Esophagus squamous epithelium (tissue), 5 donors: ENCODE measurements around the gene TMCC3. TPM values are rescaled to one million over a fixed set of nuclear protein-coding genes. Genes with fewer than 3 reads are reported as not detected.
A peak's percentile ranks its signal among the peaks of the same experiment; 100 is the strongest.

Experiments used
- DNase-seq: peaks from one replicate; lab custom pipeline; 2025; lab: John Stamatoyannopoulos, UW
- H3K27ac ChIP-seq, 4 donors: fragments of 200-600 bp; sonication (generic); one replicate each; pipeline ENCODE4 v1.5.1; 2016 to 2019; ENCODE audit warnings: mild to moderate bottlenecking in 1 of 4
- H3K27me3 ChIP-seq, 4 donors: fragments of 200-600 bp; sonication (generic); 1 replicate in 3 of 4; 2 replicates in 1 of 4; pipeline versions ENCODE4 v1.5.1 to v1.6.0; 2017 to 2021; ENCODE audit warnings: antibody characterized with exemption in 1 of 4
- H3K36me3 ChIP-seq, 3 donors: fragments of 200-600 bp; sonication (generic); one replicate each; pipeline ENCODE4 v1.5.1; 2016 to 2019
- H3K4me1 ChIP-seq, 3 donors: fragments of 200-600 bp; sonication (generic); one replicate each; pipeline ENCODE4 v1.5.1; 2017 to 2019
- H3K4me3 ChIP-seq, 4 donors: fragments of 200-600 bp; sonication (generic); 1 replicate in 3 of 4; 2 replicates in 1 of 4; pipeline ENCODE4 v1.5.1; 2016 to 2019; ENCODE audit warnings: mild to moderate bottlenecking in 2 of 4, moderate library complexity in 1 of 4
- H3K9me3 ChIP-seq, 3 donors: fragments of 200-600 bp; sonication (generic); one replicate each; pipeline ENCODE4 v1.5.1; 2016 to 2019
- POLR2A ChIP-seq, 4 donors: fragments of 450-650 bp; IDR thresholded peaks; one replicate each; pipeline ENCODE4 v1.6.1; 2017; ENCODE audit warnings: antibody characterized with exemption in 4 of 4, mild to moderate bottlenecking in 4 of 4, moderate library complexity in 3 of 4
- WGBS, 2 donors: methylation state at CpG; one replicate each; pipeline ENCODE4 v1.1.5; 2018; 5-methylcytosine and 5-hydroxymethylcytosine counted together
- intact Hi-C: fragments of 100-400 bp; cut with DNase I; formaldehyde crosslinking; loops from one replicate; pipeline ENCODE4 v1.15.0; 2022
- total RNA-seq, 4 donors: library from RNA; depleted of rRNA; stranded (reverse); fragments of >200 nt; gene quantifications; one replicate each; pipeline ENCODE4 v1.1.0, GENCODE V29; 2016
- TF ChIP-seq, protein P1 (sequence below), 6 experiments: fragments of 450-650 bp in 4 of 6; fragments of 200-600 bp in 2 of 6; sonication (generic) in 2 of 6; IDR thresholded peaks; one replicate each; pipeline ENCODE4 v1.5.1; 2016 to 2019; ENCODE audit warnings: antibody characterized with exemption in 6 of 6, mild to moderate bottlenecking in 4 of 6, moderate library complexity in 4 of 6
- donor health status: DM: yes; HTN: yes; CAD: no.

Gene TMCC3
- total RNA-seq, 4 donors from 2014 or later: 6.8 to 14.2 (median 10.5) TPM

DNA sequence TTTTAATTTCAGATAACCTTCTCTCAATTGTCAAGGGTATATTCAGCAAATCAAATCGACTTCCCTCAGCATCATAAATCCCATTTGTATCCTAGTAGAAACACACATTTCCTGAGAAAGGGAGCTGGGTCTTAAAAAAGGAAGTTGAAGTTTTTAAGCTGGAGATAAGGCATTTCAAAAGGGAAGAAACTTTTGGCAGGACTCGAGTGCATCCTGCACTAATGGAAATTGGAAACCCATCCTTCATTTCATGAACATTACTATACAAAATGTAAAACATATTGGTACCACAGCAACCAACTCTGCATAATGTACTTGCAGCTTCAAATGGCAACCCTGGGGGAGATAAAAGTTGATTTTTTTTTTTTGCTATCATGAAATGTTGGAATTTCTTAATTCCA, 23.7 kb upstream of the TMCC3 start:
- Histone ChIP-seq H3K9me3 (no peaks in the 10 kb centered on the region), H3K27ac (peak overlapping the region in 2 of 4 donors; percentile 9 to 54), H3K36me3 (no peaks in the 10 kb centered on the region), H3K27me3 (no peaks in the 10 kb centered on the region), H3K4me3 (no peak overlapping the region), H3K4me1 (peaks cover 21 to 71% (median 28%) of the 10 kb centered on the region in 3 donors)
- no peak for DNase-seq
- 31 to 50% methylated on average over 2 of the region's 2 CpGs for WGBS, 2 donors
- TF ChIP-seq, protein P1, sequence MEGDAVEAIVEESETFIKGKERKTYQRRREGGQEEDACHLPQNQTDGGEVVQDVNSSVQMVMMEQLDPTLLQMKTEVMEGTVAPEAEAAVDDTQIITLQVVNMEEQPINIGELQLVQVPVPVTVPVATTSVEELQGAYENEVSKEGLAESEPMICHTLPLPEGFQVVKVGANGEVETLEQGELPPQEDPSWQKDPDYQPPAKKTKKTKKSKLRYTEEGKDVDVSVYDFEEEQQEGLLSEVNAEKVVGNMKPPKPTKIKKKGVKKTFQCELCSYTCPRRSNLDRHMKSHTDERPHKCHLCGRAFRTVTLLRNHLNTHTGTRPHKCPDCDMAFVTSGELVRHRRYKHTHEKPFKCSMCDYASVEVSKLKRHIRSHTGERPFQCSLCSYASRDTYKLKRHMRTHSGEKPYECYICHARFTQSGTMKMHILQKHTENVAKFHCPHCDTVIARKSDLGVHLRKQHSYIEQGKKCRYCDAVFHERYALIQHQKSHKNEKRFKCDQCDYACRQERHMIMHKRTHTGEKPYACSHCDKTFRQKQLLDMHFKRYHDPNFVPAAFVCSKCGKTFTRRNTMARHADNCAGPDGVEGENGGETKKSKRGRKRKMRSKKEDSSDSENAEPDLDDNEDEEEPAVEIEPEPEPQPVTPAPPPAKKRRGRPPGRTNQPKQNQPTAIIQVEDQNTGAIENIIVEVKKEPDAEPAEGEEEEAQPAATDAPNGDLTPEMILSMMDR (IDR thresholded peaks at IDR 0.05): no peak
- TF ChIP-seq POLR2A (IDR thresholded peaks at IDR 0.05): no peak
- intact Hi-C loops: no loop called here

DNA sequence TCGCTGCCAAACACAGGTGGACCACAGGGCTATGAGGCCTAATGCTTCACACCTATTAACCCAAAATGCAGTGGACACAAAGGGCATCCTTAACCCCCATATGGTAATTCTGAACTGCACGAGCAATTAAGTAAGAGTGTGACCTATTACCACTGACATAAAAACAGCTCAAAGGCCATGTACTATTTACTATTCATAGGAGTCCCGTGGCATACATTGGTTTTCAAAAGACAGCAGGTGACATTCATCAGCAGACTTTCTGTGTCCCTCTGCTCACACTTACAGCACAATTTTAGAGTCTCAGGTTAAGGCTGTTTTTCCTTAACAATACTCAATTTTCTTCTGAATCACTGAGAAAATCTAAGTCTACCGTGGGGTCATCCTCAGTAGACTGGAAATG, 23.1 kb upstream of the TMCC3 start:
- no peak for TF ChIP-seq POLR2A (IDR thresholded peaks at IDR 0.05)
- TF ChIP-seq, protein P1 (IDR thresholded peaks at IDR 0.05): no peak
- intact Hi-C loops: no loop called here
- H3K4me1 ChIP-seq: peaks cover 15 to 65% (median 24%) of the 10 kb centered on the region in 3 donors
- H3K27ac ChIP-seq: peak overlapping the region in 2 of 4 donors; percentile 9 to 54
- no peak overlapping the region for H3K4me3 ChIP-seq
- no peak for DNase-seq
- H3K27me3 ChIP-seq: no peaks in the 10 kb centered on the region
- H3K36me3 ChIP-seq: no peaks in the 10 kb centered on the region
- no peaks in the 10 kb centered on the region for H3K9me3 ChIP-seq
- 69 to 87% methylated on average over 4 of the region's 4 CpGs for WGBS, 2 donors

DNA sequence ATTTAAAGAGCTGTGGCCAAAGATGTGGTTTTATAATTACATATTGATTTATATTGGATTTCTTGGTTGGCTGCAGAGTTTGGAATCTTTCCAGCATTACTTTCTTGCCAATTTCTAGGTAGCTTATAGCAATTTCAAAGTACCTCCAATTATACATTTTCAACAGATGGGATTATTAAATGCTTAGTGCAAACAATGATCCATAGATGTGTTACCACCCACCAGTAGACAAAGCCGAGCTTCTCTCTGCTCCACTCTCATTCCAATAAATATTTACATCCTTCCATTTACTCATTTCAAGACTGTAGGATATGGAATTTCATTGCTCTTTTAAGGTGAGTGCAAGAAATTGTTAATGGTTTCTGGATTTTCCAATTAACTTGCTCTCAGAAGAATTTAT, 21.6 kb upstream of the TMCC3 start:
- Histone ChIP-seq H3K4me3 (no peak overlapping the region), H3K27me3 (no peaks in the 10 kb centered on the region), H3K36me3 (no peaks in the 10 kb centered on the region), H3K27ac (no peak overlapping the region), H3K4me1 (peaks cover 10 to 49% (median 13%) of the 10 kb centered on the region in 3 donors), H3K9me3 (no peaks in the 10 kb centered on the region)
- intact Hi-C loops: no loop called here
- no peak for DNase-seq
- no peak for TF ChIP-seq POLR2A (IDR thresholded peaks at IDR 0.05)
- 45 to 50% methylated on average over 1 of the region's 1 CpG for whole genome bisulfite sequencing, 2 donors

DNA sequence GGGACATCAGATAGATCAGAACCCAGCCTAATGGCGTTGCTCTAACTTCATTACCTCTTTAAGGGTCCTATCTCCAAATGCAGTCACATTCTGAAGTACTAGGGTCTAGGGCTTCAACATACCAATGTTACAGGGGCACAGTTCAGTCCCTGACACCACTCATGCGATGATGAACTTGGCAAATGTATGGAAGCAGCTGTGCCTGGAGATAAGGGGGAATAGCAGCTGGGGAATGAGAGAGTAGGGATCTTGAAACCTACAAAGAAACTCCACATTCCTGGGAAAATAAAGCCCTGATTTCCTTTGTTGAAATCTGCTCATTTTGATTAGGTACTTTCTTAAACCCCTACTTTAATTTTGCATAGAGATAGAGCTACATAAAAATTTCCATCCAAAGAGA, 20.5 kb upstream of the TMCC3 start:
- TF ChIP-seq POLR2A (IDR thresholded peaks at IDR 0.05): no peak
- TF ChIP-seq, protein P1 (IDR thresholded peaks at IDR 0.05): no peak
- Histone ChIP-seq H3K36me3 (no peaks in the 10 kb centered on the region), H3K4me3 (no peak overlapping the region), H3K27me3 (peaks cover 0 to 3% (median 0%) of the 10 kb centered on the region in 4 donors), H3K9me3 (no peaks in the 10 kb centered on the region), H3K4me1 (peaks cover 8 to 39% (median 9%) of the 10 kb centered on the region in 3 donors), H3K27ac (no peak overlapping the region)
- WGBS, 2 donors: 92 to 100% methylated on average over 1 to 2 of the region's 2 CpGs
- intact Hi-C loops: no loop called here
- no peak for DNase-seq

DNA sequence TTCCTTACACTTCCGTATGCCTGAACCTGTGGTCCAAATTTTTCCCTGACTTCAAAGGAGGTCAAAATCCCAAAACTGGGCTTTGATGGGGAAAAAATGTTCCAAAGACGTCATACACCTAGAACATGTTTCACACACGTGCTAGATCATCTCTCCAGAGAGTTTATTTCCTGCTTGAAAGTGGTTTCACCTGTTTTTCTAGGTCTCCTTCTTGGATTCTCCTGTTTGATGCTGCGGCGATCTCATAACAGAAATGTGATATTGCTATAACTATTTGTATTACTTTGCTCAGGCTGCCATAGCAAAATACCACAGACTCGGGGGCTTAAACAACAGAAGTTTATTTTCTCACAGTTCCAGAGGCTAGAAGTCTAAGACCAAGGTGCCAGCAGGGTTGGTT, 19.7 kb upstream of the TMCC3 start:
- Histone ChIP-seq H3K4me3 (no peak overlapping the region), H3K27ac (no peak overlapping the region), H3K4me1 (peaks cover 0 to 31% (median 4%) of the 10 kb centered on the region in 3 donors), H3K9me3 (no peaks in the 10 kb centered on the region), H3K27me3 (peaks cover 0 to 5% (median 0%) of the 10 kb centered on the region in 4 donors), H3K36me3 (no peaks in the 10 kb centered on the region)
- intact Hi-C loops: no loop called here
- no peak for TF ChIP-seq POLR2A (IDR thresholded peaks at IDR 0.05)
- TF ChIP-seq, protein P1 (IDR thresholded peaks at IDR 0.05): no peak
- DNase-seq: no peak
- 57 to 64% methylated on average over 6 of the region's 6 CpGs for WGBS, 2 donors
